GM23248 (cell line): ENCODE results near the gene ELOVL4. TPM values are rescaled to one million over a fixed set of nuclear protein-coding genes. Genes with fewer than 3 reads are reported as not detected.
A peak's percentile ranks its signal among the peaks of the same experiment; 100 is the strongest.

Experiments
- DNase-seq: peaks from one replicate; pipeline ENCODE4 v3.0.0-alpha.2; 2015
- H2AFZ ChIP-seq: fragments of 200-600 bp; sonication (generic); 2 replicates; pipeline ENCODE4 v1.6.1; 2016; ENCODE audit warnings: antibody characterized with exemption
- H3F3A ChIP-seq: fragments of 200-600 bp; sonication (generic); 2 replicates; pipeline ENCODE4 v1.6.1; 2016; ENCODE audit warnings: mild to moderate bottlenecking, antibody characterized with exemption, mixed run types; ENCODE audit not compliant: insufficient read depth
- H3K27ac ChIP-seq: fragments of 200-600 bp; sonication (generic); 2 replicates; pipeline ENCODE4 v1.5.1; 2016; ENCODE audit warnings: mild to moderate bottlenecking
- H3K27me3 ChIP-seq: fragments of 200-600 bp; sonication (generic); replicated peaks from 2 replicates; pipeline ENCODE4 v1.6.1; 2016; ENCODE audit warnings: mild to moderate bottlenecking; ENCODE audit not compliant: insufficient read depth
- H3K36me3 ChIP-seq: fragments of 200-600 bp; sonication (generic); 2 replicates; pipeline ENCODE4 v1.6.1; 2016; ENCODE audit warnings: low read depth, mild to moderate bottlenecking
- H3K4me1 ChIP-seq: fragments of 200-600 bp; sonication (generic); 2 replicates; pipeline ENCODE4 v1.6.1; 2016; ENCODE audit warnings: mild to moderate bottlenecking; ENCODE audit not compliant: insufficient read depth
- H3K4me2 ChIP-seq: fragments of 200-600 bp; sonication (generic); one replicate; pipeline ENCODE4 v1.6.1; 2016; ENCODE audit warnings: mild to moderate bottlenecking; ENCODE audit not compliant: unreplicated experiment
- H3K4me3 ChIP-seq: fragments of 200-600 bp; sonication (generic); 2 replicates; pipeline ENCODE4 v1.5.1; 2016; ENCODE audit warnings: mild to moderate bottlenecking
- H3K79me2 ChIP-seq: fragments of 200-600 bp; sonication (generic); 2 replicates; pipeline ENCODE4 v1.6.1; 2016; ENCODE audit warnings: mild to moderate bottlenecking; ENCODE audit not compliant: insufficient read depth
- H3K9ac ChIP-seq: fragments of 200-600 bp; sonication (generic); 2 replicates; pipeline ENCODE4 v1.6.1; 2016; ENCODE audit warnings: mild to moderate bottlenecking
- H3K9me2 ChIP-seq: fragments of 200-600 bp; sonication (generic); 2 replicates; pipeline ENCODE4 v1.6.1; 2016; ENCODE audit warnings: mixed run types, mild to moderate bottlenecking, moderate library complexity; ENCODE audit not compliant: insufficient read depth
- H3K9me3 ChIP-seq: fragments of 200-600 bp; sonication (generic); one replicate; pipeline ENCODE4 v1.6.1; 2017; ENCODE audit warnings: low read depth
- H4K20me1 ChIP-seq: fragments of 200-600 bp; sonication (generic); 2 replicates; pipeline ENCODE4 v1.6.0; 2016; ENCODE audit not compliant: insufficient read depth
- EZH2 ChIP-seq: fragments of 200-600 bp; sonication (generic); IDR thresholded peaks from 2 replicates; pipeline ENCODE4 v1.6.1; 2018; ENCODE audit warnings: antibody characterized with exemption, mild to moderate bottlenecking; ENCODE audit not compliant: insufficient read depth, poor library complexity, severe bottlenecking
- EZH2phosphoT487 ChIP-seq: fragments of 200-600 bp; sonication (generic); IDR thresholded peaks from 2 replicates; pipeline ENCODE4 v1.6.1; 2018; ENCODE audit warnings: antibody characterized with exemption, moderate library complexity, mild to moderate bottlenecking, low read depth; ENCODE audit not compliant: insufficient read depth
- WGBS, 2 experiments: methylation state at CpG; one replicate each; pipeline ENCODE4 v1.1.6; 2015 to 2017; ENCODE audit warnings: low lambda C conversion rate in 2 of 2, low coverage in 1 of 2; ENCODE audit errors: missing lambda C conversion rate in 2 of 2; 5-methylcytosine and 5-hydroxymethylcytosine counted together
- in situ Hi-C: fragments of 300-500 bp; cut with MboI; formaldehyde crosslinking; loops from 2 replicates; pipeline ENCODE4 v1.15.0; 2020
- polyA plus RNA-seq: library from polyadenylated mRNA; unstranded; fragments of >200 nt; fragmentation: Nextera tagmentation; extraction: Ambion mirVana; gene quantifications from 2 replicates; pipeline ENCODE4 v1.2.1, GENCODE V29; 2016
- total RNA-seq: library from RNA; depleted of rRNA; stranded (reverse); fragments of >200 nt; shearing (Covaris generic); gene quantifications from 2 replicates; pipeline ENCODE4 v1.2.3, GENCODE V29; 2014; rRNA removed

The ELOVL4 gene
- total RNA-seq = 7.0 and 8.5 TPM in 2 replicates
- 12.5 TPM in 2 replicates for polyA plus RNA-seq

DNA sequence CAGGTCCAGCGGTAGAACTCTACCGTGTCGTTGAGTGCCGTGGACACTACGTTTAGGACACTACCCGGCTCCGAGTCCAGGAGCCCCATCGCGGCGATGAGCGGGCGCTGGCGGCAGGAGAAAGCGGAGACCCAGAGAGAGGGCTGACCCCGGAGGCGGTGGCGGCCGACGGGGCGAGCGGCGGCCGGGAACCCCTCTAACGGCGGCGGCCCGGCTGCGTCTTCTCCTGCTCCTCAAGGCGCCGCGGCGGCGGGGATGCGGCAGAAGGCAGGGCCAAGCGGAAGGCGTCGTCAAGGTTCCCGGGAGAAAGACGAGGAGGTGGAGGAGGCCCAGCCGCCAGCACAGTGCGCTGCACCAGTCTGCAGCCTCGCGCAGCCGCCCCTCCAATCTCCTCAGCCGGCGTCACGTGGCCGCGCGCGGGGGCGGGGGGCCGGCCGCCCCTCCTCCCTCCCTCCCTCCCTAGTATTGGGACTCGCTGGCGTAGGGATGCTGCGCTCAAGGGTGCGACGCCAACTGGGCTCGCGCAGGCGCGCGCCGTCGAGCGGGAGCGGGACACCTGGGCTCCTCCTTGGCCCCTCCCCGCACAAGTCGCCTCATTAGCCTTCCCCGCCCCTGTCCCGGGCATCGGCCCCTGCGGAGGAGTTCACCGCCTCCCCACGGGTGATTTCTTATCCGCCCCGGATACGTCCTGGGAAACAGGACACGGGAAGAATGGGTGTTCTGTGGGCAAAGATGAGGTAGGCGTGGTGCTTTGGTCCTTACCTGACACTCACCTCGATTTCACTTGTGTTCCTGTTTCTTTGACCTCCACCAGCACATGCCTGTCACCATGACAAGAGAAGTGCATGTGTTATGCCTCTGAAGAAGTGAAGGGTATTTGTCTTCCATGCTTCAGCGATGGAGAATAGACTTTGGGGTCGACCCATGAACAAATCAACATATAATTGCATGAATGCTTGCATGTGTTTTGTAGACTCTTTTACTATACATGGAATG, at the start of gene ELOVL4:
ELOVL4 (minus strand) TSS at position 363 of the 996 bp plus-strand sequence; CDS start at position 89, 274 bp downstream.
- 1 to 2% methylated on average over 44 to 51 of the region's 84 CpGs for WGBS, 2 experiments
- peaks cover 36% of the 10 kb centered on the region for H3K79me2 ChIP-seq
- H3K4me2 ChIP-seq = peak within 1 kb of the TSS; percentile 92
- no peaks in the 10 kb centered on the region for H3K27me3 ChIP-seq
- H3K36me3 ChIP-seq = no peaks in the 10 kb centered on the region
- peak; percentile 87 for DNase-seq
- no peaks in the 10 kb centered on the region for H3K9me2 ChIP-seq
- peak within 1 kb of the TSS; percentile 73 for H3K9ac ChIP-seq
- H3K4me1 ChIP-seq = peaks cover 8% of the 10 kb centered on the region; the same call in 1 of the 2 replicates
- no peaks in the 10 kb centered on the region for H3K9me3 ChIP-seq
- peak within 1 kb of the TSS; percentile 92 for H2AFZ ChIP-seq
- H3F3A ChIP-seq = peaks cover 12% of the 10 kb centered on the region; the same call in 1 of the 2 replicates
- no peaks in the 10 kb centered on the region for H4K20me1 ChIP-seq
- peak within 1 kb of the TSS; percentile 81 for H3K4me3 ChIP-seq
- H3K27ac ChIP-seq = no peak within 1 kb of the TSS
- TF ChIP-seq EZH2 (no peak), EZH2phosphoT487 (no peak)
- in situ Hi-C loops = no loop called here

DNA sequence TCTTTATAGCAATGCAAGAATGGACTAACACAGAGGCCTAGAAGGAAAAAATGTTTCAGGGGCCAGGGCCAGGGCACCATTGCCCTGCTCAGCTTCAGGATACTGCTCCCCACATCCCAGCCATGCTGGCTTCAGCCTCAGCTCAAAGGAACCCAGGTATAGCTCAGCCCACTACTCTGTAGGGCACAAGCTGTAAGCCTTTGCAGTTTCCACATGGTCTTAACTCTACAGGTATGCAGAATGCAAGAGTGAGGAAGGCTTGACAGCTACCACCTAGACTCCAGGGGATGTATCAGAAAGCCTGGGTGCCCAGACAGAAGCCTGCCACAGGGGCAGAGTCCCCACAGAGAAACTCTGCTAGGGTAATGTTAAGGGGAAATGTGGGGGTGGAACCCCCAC, 46.6 kb upstream of the ELOVL4 start:
- Histone ChIP-seq H3K9me2 (no peaks in the 10 kb centered on the region), H3K4me1 (no peaks in the 10 kb centered on the region), H3K36me3 (no peaks in the 10 kb centered on the region), H3K4me2 (no peak overlapping the region), H4K20me1 (no peaks in the 10 kb centered on the region), H3K27ac (no peak overlapping the region), H3K79me2 (no peaks in the 10 kb centered on the region), H3F3A (no peaks in the 10 kb centered on the region), H2AFZ (no peak overlapping the region), H3K27me3 (no peaks in the 10 kb centered on the region), H3K9me3 (no peaks in the 10 kb centered on the region), H3K4me3 (no peak overlapping the region), H3K9ac (no peak overlapping the region)
- in situ Hi-C loops = no loop called here
- DNase-seq = no peak
- no peak for TF ChIP-seq EZH2
- no peak for TF ChIP-seq EZH2phosphoT487

DNA sequence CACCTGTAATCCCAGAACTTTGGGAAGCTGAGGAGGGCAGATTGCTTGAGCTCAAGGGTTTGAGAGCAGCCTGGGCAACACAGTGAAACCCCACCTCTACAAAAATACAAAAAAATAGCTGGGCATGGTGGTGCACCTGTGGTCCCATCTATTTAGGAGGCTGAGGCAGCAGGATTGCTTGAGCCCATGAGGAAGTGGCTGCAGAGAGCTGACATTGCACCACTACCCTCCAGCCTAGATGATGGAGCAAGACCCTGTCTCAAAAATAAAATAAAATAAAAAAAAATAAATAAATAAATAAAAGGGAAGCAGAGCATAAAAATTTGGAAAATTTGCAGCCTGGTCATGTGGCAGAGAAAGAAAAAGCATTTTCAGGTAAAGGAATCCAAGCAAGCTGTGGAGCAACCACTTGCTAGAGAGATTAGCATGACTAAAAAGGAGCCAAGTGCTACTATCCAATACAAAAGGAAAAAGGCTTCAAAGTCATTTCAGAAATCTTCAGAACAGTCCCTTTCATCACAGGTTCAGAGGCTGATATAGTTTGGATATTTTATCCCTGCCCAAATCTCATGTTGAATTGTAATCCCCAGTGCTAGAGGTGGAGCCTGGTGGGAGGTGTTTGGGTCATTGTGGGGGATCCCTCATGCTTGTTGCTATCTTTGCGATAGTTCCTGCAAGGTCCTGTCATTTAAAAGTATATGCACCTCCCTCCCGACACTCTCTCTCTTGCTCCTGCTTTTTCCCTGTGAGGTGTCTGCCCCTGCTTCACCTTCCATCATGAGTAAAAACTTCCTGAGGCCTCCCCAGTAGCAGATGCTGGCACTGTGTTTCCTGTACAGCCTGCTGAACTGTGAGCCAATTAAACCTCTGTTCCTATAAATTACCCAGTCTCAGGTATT, 45.9 kb upstream of the ELOVL4 start:
- in situ Hi-C loops = no loop called here
- Histone ChIP-seq H2AFZ (no peak overlapping the region), H3K4me3 (no peak overlapping the region), H3K36me3 (no peaks in the 10 kb centered on the region), H3K4me2 (no peak overlapping the region), H3K9me2 (no peaks in the 10 kb centered on the region), H3K4me1 (no peaks in the 10 kb centered on the region), H3F3A (no peaks in the 10 kb centered on the region), H3K9ac (no peak overlapping the region), H3K9me3 (no peaks in the 10 kb centered on the region), H3K27me3 (no peaks in the 10 kb centered on the region), H3K27ac (no peak overlapping the region), H3K79me2 (no peaks in the 10 kb centered on the region), H4K20me1 (no peaks in the 10 kb centered on the region)
- TF ChIP-seq EZH2 (no peak), EZH2phosphoT487 (no peak)
- 63 to 69% methylated on average over 2 of the region's 2 CpGs for WGBS, 2 experiments
- DNase-seq = no peak

DNA sequence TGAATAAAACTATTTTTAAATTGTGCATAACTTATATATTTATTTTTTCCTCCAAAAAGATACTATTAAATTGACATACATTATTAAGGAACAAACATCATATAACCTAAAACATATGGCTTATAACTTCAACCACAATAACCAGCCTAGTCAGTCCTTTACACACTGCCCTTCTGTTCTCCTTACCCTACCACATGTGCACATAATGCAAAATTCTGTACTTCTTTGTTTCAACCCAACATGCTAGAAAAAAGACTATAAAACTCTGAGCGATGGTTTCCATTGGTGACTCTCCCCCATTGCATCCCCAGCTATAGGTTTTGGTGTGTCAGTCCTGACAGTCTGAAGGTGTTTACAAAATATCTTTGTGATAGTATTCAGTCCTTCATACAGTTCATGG, 42.3 kb upstream of the ELOVL4 start:
- H3K36me3 ChIP-seq = no peaks in the 10 kb centered on the region
- H3K9ac ChIP-seq = no peak overlapping the region
- H3K27me3 ChIP-seq = no peaks in the 10 kb centered on the region
- in situ Hi-C loops = no loop called here
- H3K9me3 ChIP-seq = no peaks in the 10 kb centered on the region
- TF ChIP-seq EZH2phosphoT487 (no peak), EZH2 (no peak)
- no peaks in the 10 kb centered on the region for H3K9me2 ChIP-seq
- no peak overlapping the region for H3K4me2 ChIP-seq
- no peaks in the 10 kb centered on the region for H3F3A ChIP-seq
- no peaks in the 10 kb centered on the region for H3K4me1 ChIP-seq
- DNase-seq = no peak
- H3K79me2 ChIP-seq = no peaks in the 10 kb centered on the region
- H2AFZ ChIP-seq = no peak overlapping the region
- H3K27ac ChIP-seq = no peak overlapping the region
- WGBS, 2 experiments = 89 to 97% methylated on average over 1 of the region's 1 CpG
- no peak overlapping the region for H3K4me3 ChIP-seq
- no peaks in the 10 kb centered on the region for H4K20me1 ChIP-seq
